ENCODE measurements around the gene PLRG1.

Gene PLRG1

DNA sequence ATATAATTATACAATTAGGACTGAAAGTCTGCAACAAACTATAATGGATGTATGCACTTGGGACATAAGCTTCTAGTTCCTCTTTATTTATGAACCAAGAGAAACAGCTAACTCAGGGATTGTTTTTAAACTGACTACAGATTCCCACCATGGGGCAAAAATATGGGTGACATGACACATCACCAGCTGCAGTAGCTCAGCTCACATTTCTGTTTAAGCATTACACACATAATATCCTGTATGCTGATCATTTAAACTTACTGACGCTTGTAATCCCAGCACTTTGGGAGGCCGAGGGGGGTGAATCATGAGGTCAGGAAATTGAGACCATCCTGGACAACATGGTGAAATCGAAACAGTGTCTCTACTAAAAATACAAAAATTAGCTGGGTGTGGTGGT lies 24.1 kb upstream of the PLRG1 start:
- DNase-seq (ENCODE audit: low read depth, low spot score): no peak

GRCh38 chr4:154573190-154573870 lies 23.1 kb upstream of the PLRG1 start:
- DNase-seq (ENCODE audit: low read depth, low spot score): no peak

DNA sequence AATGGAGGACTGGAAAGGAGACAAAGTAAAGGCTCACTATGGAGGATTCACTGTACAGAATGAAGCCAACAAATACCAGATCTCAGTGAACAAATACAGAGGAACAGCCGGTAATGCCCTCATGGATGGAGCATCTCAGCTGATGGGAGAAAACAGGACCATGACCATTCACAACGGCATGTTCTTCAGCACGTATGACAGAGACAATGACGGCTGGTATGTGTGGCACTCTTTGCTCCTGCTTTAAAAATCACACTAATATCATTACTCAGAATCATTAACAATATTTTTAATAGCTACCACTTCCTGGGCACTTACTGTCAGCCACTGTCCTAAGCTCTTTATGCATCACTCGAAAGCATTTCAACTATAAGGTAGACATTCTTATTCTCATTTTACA lies 19.4 kb upstream of the PLRG1 start:
- no peak for DNase-seq (ENCODE audit: low read depth, low spot score)

- DNase-seq (ENCODE audit: low read depth, low spot score): no peak
These were observed 18.8 kb upstream of the PLRG1 start for GRCh38 chr4:154569028-154569427.

- no peak for DNase-seq (ENCODE audit: low read depth, low spot score)
These were observed 16.5 kb upstream of the PLRG1 start for GRCh38 chr4:154566639-154567204.

DNA sequence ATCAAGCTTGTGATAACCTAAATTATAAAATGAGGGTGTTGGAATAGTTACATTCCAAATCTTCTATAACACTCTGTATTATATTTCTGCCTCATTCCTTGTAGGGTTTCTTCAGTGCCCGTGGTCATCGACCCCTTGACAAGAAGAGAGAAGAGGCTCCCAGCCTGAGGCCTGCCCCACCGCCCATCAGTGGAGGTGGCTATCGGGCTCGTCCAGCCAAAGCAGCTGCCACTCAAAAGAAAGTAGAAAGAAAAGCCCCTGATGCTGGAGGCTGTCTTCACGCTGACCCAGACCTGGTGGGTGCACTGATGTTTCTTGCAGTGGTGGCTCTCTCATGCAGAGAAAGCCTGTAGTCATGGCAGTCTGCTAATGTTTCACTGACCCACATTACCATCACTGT lies 15.5 kb upstream of the PLRG1 start:
- no peak for DNase-seq (ENCODE audit: low read depth, low spot score)

GRCh38 chr4:154564311-154564710 lies 14.1 kb upstream of the PLRG1 start:
- DNase-seq (ENCODE audit: low read depth, low spot score): no peak

GRCh38 chr4:154562697-154563254 lies 12.6 kb upstream of the PLRG1 start, which contains the start of gene FGB:
Gene FGB (plus strand): TSS chr4:154563011. CDS start chr4:154563019, 8 bp downstream.
- DNase-seq (ENCODE audit: low read depth, low spot score): no peak

DNA sequence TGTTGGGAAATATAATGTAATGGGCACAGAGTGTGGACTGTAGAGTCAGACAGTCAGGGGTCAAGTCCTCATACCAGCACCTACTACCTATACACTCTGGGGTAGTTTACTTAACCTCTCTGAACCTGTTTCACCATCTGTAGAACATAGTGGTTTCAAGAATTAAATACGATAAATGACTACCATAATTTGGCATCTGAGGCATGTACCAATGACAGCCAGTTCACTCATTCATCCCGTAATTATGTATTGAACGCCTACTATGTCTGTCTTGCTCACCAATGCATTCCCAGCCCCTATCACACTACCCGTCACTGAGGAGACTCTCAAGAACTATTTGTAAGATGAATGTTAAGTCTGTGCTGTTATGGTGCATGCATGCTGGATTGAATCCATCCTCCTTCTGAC lies 10.6 kb upstream of the PLRG1 start:
- DNase-seq (ENCODE audit: low read depth, low spot score): no peak

DNA sequence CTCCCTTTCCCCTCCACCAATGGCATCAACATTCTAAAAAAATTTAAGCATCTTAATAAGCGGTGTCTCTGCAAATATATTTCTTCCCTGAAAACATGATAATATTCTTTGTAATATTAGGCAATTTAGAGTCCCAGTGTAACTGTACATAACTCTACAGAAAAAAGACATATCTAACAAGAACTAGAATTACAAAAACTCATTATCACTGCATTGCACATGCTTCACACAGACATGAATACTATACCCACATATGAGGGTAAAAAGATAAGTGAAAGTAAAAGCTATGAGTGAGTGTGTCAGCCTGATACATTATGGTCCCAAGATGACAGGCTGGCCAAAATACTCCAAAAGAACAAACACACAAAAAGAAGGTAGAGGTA lies 10.2 kb upstream of the PLRG1 start:
- DNase-seq (ENCODE audit: low read depth, low spot score): no peak

DNA sequence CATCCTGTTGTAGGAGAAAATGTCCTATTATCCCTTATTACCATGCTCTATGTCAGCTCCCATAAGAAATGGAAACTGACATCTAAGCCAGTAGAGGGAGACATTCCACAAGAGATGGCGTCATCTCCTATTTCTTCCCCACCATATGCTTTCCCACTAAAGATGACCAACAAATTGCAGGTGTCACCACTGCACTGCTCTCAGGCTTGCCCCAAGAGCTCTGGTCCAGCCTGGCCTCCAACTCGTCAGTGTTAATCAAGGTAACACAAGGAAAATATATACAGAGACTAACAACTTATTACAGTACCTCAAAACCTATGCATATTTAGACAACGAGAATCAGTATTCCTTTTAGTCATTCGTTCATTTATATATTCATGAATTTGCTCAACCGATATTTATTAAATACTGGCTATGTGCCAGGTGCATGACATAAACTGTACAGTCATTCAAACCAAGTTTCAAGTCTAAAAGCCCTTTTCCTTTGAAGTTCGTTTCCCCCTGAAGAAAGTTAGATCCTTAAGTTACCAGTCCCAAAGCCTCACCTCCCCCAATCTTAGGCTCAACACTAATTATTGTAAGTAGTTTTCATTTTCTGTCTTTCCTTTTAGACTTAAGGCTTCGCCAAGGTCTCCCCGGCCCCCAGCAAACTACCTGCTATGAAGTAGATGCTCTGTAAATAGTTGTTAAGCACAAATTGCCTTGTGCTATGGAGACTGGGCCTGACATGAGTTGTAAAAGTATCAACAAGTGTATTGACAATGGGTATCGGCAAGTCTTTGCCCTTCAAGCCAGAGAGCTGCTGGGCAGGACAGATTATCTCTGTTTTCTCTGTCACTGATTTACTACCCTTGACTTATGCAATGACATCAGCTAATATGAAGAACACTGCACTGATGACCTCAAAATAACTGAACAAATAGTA lies 9.6 kb upstream of the PLRG1 start:
- DNase-seq (ENCODE audit: low read depth, low spot score): peak; percentile 15

GRCh38 chr4:154559141-154559493 lies 8.9 kb upstream of the PLRG1 start:
- no peak for DNase-seq (ENCODE audit: low read depth, low spot score)

- DNase-seq (ENCODE audit: low read depth, low spot score): peak; percentile 47
These were observed 1.9 kb upstream of the PLRG1 start for GRCh38 chr4:154551872-154552686.

DNA sequence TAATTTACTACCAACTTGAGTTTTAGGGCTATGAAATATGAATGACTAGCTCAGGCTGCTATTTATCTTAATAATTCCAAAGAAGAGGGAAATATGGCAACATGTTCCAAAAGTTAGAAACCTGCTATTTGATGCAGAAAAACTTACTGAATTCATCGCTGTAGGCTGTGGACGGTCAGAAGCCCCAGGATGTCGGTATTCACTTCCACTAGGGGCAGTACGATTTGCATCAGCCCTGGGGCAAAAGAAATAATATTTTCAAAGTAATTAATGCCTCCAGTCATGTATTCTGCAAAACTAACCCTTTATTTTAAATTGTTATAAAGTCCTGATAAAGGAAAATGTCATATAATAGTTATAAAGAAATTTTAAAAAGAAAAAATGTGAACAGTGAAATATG lies 4.5 kb downstream of the PLRG1 start:
- DNase-seq (ENCODE audit: low read depth, low spot score): no peak

DNA sequence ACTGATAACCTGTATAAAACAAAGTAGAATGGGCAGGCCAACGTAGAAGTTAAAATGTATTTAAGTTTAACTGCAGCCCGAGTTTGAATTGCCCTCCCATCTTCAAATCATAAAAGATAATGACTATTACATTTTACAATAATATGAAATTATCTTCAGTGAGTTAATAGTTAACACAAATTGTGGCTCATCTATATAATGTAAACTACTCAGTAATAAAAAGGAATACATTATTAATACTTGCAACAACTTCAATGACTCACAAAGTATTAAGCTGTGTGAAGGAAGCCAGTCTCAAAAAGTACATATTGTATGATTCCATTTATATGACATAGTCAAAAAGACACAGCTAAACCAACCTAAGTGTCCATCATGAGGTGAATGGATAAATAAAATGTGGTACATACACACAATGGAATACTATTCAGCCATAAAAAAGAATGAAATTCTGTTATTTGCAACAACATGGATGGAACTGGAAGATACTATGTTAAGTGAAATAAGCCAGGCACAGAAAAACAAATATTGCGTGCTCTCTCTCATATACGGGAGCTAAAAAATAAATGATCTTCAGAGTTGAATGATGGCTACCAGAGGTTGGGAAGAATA lies 7.8 kb downstream of the PLRG1 start:
- no peak for DNase-seq (ENCODE audit: low read depth, low spot score)

- DNase-seq (ENCODE audit: low read depth, low spot score): no peak
These were observed 15.9 kb downstream of the PLRG1 start for GRCh38 chr4:154534296-154534695.

- no peak for DNase-seq (ENCODE audit: low read depth, low spot score)
These were observed 20.3 kb downstream of the PLRG1 start for GRCh38 chr4:154529728-154530519.

DNA sequence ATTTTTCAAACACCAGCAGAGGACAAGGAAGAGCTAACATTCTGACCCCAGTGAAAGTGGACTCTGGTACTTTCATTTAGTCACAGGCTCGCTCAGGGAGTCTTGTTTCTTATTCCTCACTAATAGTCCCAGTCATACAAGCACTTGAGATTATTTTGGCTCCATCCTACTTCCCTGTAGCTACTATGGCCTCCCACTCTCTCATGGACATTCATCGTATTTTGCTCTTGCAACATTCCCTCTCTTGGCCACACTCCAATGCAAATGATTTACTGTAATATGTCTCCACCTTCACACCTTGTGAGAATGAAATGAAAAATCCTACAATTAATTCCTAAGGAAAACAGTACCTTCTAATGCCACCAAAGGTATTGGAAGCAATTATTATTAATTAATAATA lies 21.3 kb downstream of the PLRG1 start:
- no peak for DNase-seq (ENCODE audit: low read depth, low spot score)

DNA sequence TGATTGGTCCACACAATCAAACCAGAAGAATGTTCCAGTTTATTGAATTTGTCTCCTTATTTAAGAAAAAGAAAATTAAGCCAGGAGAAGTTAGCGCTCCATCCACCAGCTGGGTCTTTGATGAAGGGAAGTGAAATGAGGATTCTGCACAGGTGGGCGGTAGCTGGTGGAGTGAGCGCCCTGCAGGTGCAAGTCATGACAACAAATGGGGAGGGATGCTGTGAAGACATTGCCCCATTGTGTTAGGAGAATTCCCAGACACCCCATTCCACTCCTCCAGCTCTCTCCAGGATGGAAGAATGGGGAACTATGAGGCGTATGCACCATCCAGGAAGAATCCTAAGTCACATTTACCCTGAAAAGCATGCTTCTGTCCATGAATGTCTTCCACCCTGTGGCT lies 22.9 kb downstream of the PLRG1 start:
- DNase-seq (ENCODE audit: low read depth, low spot score): no peak

DNA sequence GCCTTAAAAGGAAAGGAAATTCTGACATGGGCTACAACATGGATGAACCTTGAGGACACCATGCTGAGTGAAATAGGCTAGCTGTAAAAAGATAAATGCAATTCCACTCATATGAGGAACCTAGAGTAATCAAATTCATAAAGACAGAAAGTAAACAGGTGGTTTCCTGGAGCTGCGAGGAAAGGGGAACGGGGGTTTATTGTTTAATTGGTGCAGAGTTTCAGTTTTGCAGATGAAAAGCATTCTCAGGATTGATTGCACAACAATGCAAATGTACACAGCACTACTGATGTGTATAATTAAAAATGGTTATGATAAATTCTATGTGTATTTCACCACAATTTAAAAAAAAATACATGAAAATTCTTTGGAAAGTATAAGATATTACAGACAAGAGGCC lies 24.0 kb downstream of the PLRG1 start:
- no peak for DNase-seq (ENCODE audit: low read depth, low spot score)
